ENCODE measurements around the gene CDC14A.

- no peak for TF ChIP-seq POLR2AphosphoS5 (IDR thresholded peaks at IDR 0.05; ENCODE audit: low read depth, low read length)
- TF ChIP-seq, protein P1, sequence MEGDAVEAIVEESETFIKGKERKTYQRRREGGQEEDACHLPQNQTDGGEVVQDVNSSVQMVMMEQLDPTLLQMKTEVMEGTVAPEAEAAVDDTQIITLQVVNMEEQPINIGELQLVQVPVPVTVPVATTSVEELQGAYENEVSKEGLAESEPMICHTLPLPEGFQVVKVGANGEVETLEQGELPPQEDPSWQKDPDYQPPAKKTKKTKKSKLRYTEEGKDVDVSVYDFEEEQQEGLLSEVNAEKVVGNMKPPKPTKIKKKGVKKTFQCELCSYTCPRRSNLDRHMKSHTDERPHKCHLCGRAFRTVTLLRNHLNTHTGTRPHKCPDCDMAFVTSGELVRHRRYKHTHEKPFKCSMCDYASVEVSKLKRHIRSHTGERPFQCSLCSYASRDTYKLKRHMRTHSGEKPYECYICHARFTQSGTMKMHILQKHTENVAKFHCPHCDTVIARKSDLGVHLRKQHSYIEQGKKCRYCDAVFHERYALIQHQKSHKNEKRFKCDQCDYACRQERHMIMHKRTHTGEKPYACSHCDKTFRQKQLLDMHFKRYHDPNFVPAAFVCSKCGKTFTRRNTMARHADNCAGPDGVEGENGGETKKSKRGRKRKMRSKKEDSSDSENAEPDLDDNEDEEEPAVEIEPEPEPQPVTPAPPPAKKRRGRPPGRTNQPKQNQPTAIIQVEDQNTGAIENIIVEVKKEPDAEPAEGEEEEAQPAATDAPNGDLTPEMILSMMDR (IDR thresholded peaks at IDR 0.05) = no peak
Observed at GRCh38 chr1:100396651-100397050, 44.3 kb downstream of the CDC14A start.
